NCI-H1436 treated with DMSO at 0.1 percent for 48 hours (cell line): Measurements from ENCODE around the gene DEPDC1B.
"Not testable (repeated sequence)": the region's sequence is repeated elsewhere in the genome, so short reads cannot be mapped to it uniquely, and the experiment has no call there.

Experiments used
- DNase-seq: peaks from one replicate; lab custom pipeline; 2025; lab: John Stamatoyannopoulos, UW

Gene DEPDC1B

DNA sequence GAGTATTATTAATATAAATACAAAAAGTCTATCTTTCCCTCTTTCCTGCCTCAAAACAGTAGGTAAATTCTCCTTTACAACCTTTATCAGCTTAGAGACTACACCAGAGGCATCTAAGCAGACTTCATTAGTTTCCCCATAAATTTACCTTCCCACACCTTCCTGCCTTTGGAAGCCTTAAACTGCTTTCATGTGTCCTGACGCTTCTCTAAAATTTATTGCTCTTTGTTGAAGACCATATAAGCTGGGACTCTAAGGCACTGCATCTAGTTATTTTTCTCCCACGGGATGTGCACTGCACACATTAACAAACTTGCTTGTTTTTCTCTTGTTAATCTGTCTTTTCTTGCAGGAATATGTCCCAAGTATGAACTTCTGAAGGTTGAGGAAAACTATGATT is 51.8 kb downstream of the DEPDC1B start:
- DNase-seq = no peak

DNA sequence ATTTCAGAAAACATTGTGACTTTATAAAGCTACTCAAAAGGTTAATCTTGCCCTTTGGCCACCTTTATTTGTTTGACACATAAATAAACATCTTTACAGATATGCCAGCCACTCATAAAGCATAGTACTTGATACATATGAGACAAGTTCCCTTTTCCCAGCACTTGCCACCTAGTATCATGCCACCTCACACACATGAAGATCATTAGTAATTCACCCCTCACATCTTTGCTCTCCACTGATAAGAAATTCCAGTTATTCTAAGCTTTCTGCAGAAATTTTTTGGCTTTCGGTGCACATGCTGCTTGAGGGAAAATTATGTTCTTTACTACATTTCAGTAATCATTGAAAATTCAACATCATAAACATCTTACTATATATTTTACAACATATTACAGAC is 59.1 kb downstream of the DEPDC1B start:
- DNase-seq = no peak

DNA sequence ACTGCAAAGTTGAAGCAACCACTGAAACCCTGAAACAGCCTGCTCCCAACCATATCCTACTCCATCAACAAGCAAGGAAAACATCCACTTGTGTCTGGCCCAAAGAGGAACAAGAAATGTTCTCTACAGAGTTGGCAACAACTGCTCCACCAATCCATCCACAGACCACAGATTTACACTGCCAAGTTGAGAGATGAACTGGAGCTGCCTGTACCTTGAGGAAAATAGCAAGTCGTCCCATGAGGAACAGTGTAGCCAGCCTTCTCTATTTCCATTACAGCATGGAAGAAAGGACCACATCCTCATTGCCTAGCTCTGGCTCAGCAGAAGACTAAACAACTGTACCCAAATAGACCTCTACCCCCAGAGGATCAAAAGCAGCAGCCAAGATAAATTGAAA is 60.4 kb downstream of the DEPDC1B start:
- DNase-seq = no peak

DNA sequence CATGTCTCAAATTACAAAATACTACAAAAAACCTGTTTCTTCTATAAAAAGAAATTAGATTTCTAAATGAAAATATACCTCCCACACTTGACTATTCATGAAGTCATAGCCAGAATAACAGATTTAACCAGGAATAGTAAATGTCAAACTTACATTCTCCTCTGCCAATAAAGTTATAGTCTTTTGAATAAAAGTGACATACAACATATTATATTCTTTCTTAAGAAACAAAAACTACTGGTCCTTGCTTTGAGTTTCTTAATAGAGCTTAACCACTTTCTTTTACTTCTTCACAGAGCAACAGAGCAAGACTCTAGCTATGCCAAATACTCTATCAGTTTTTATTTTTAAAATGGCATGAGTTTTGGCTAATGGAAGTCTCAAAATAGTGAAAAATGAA is 61.7 kb downstream of the DEPDC1B start:
- no peak for DNase-seq

GRCh38 chr5:60636644-60637043 is 63.3 kb downstream of the DEPDC1B start:
- no peak for DNase-seq

DNA sequence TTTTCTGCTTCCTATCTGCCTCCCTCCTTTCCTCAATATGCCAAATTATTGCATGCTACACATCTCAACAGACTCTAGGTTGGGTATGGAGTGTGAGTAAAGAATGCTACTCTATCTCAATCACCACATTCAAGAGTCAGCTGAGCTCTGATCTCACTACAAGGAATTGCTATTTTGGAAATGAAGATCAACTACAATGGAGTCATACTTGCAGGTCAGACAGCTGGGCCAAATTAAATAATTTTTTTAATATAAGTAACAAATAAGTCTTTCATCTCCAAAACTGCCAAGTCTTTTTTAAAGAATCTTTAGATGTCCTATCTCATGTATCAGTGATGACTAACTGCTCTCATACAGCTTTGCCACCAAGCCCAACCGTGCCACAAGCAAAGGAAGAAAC is 64.0 kb downstream of the DEPDC1B start:
- no peak for DNase-seq

GRCh38 chr5:60634051-60634450 is 65.9 kb downstream of the DEPDC1B start:
- DNase-seq = no peak

DNA sequence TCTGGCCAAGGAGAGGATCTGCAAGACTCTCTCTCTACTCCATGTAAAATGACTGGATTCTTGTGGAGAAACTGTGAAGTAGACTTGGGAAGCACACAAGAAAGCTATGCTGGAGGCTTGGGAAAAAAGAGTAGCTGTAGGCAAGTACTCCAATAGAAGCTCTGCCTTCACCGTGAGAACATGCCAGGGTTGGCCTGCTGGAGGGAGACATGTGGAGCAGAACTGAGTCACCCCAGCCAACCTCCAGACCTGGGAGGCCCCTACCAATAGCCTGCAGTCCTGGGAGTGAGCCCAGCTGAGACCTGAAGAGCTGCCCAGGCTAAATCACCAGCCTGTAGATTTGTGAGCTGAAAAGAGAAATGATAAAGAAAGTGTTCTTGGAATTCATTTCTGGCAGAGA is 66.6 kb downstream of the DEPDC1B start:
- DNase-seq = no peak

DNA sequence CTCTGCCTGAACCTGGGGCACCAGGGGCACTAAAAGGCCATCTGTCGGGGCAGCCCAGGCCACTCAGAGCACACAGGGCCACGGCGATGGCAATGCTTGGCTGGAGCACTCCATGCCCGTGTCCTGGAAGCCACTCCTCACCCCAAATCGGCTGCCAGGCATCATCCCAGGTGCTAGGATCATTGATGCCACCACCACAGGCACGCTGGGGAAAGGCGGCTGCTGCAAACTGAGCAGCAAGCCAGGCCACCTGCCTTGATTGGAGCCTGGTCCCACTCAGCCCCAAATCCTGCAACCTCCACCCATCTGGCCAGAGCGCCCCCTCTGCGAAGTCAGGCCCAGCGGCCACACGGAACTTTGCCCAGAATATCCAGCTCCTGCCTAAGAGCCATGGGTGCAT is 67.8 kb downstream of the DEPDC1B start:
- no peak for DNase-seq

GRCh38 chr5:60630836-60631235 is 69.1 kb downstream of the DEPDC1B start:
- no peak for DNase-seq

DNA sequence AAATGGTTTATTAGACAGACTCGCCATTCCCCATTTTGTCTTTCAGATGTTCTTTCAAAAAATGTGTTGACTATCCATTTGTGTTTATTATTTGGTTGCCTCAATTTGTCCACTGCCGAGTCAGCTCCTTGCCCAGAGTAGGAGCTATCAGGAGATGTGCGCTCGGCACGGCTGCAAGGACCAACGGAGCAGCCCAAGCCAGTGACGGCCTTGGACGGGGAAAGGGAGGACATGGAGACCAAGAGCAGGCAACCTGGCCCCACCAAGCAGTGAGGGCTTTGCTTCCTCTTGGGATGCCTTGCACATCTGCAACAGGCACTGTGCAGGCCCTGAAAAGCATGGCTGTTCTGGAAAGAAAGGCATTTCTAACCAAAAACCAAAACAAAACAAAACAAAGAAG is 69.8 kb downstream of the DEPDC1B start:
- no peak for DNase-seq

DNA sequence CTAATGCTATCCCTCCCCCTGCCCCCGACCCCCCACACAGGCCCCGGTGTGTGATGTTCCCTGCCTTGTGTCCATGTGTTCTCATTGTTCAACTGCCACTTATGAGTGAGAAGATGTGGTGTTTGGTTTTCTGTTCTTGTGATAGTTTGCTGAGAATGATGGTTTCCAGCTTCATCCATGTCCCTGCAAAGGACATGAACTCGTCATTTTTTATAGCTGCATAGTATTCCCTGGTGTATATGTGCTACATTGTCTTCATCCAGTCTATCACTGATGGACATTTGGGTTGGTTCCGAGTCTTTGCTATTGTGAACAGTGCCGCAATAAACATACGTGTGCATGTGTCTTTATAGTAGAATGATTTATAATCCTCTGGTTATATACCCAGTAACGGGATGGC is 75.1 kb downstream of the DEPDC1B start:
- not testable (repeated sequence) for DNase-seq

DNA sequence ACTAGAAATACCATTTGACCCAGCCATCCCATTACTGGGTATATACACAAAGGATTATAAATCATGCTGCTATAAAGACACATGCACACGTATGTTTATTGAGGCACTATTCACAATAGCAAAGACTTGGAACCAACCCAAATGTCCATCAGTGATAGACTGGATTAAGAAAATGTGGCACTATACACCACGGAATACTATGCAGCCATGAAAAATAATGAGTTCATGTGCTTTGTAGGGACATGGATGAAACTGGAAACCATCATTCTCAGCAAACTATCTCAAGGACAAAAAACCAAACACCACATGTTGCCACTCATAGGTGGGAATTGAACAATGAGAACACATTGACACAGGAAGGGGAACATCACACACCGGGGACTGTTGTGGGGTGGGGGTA is 79.2 kb downstream of the DEPDC1B start:
- DNase-seq = not testable (repeated sequence)

DNA sequence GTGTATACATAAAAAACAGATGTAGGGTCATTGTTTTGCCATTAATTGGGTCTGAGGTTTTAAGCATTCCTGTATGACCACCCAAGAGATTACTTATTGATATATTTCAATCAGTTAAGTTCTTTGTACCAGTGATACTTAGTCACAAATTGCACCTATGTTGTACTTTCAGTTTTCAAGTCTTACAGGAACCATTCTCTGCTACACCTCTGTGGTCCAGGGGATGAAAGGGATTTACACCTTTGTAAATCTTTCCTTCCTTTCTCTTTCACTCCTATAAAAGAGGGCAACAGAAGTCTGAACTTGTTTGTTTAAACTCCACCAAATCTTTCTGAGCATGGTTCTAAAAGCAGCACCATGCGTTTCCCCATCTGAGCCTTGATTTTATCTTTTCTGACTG is 86.1 kb downstream of the DEPDC1B start:
- no peak for DNase-seq

GRCh38 chr5:60611099-60611740 is 88.7 kb downstream of the DEPDC1B start:
- DNase-seq = no peak

GRCh38 chr5:60604771-60605170 is 95.2 kb downstream of the DEPDC1B start:
- DNase-seq = no peak

GRCh38 chr5:60598424-60598823 is 101.5 kb downstream of the DEPDC1B start:
- DNase-seq = no peak

GRCh38 chr5:60597572-60598320 is 102.2 kb downstream of the DEPDC1B start:
- no peak for DNase-seq

DNA sequence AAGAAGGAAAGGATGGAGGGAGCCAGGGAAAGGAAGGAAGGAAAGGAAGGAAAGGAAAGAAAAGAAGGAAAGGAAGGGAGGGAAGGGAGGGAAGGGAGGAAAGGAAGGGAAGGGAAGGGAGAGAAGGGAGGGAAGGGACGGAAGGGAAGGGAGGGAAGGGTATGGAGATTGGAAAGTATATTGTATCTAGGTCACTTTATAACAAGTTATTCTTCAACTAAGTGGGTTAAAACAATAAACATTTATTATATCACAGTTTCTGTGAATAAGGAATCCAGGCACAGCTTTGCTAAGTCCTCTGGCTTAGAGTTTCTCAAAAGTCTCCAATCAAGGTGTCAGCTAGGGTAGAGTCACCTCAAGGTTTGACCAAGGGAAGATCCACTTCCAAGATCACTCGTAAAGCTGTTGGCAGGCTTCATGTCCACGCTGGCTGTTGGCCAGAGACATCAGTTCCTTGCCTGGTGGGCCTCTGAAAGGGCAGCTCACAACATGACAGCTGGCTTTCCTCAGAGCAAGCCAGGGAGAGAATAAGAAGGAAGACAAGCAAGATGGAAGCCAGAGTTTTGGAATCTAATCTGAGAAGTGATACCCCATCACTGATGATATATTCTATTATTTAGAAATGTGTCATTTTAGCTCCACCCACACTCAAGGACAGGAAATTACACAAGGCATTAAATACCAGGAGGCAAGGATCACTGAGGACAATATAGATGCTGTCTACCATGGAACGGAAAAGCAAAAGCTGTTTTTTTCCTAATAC is 105.1 kb downstream of the DEPDC1B start:
- no peak for DNase-seq

- DNase-seq = no peak
Observed at GRCh38 chr5:60590172-60590571, 109.8 kb downstream of the DEPDC1B start.

DNA sequence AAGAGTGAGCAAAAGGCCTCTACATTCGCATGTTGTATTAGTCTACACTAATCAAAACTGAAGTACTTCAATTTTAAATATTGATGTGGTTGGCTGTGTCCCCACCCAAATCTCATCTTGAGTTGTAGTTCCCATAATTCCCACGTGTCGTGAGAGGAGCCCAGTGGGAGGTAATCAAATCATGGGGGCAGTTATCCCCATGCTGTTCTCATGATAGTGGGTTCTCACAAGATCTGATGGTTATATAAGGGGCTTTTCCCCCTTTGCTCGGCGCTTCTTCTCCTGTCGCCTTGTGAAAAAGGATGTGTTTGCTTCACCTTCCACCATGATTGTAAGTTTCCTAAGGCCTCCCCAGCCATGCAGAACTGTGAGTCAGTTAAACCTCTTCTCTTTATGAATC is 112.7 kb downstream of the DEPDC1B start:
- DNase-seq = not testable (repeated sequence)

- DNase-seq = no peak
Observed at GRCh38 chr5:60586307-60586901, 113.6 kb downstream of the DEPDC1B start.

- DNase-seq = no peak
Observed at GRCh38 chr5:60585618-60586017, 114.3 kb downstream of the DEPDC1B start.
